Neuronal stem cell (in vitro differentiated cells): Measurements from ENCODE around the gene GALNT12.

Source experiments
- DNase-seq: peaks from one replicate; pipeline ENCODE4 v3.0.0-alpha.2; 2013; ENCODE audit warnings: low spot score
- H2AFZ ChIP-seq: one replicate; pipeline ENCODE4 v1.6.1; 2013; ENCODE audit warnings: mild to moderate bottlenecking, low read length, inconsistent platforms
- H2AK5ac ChIP-seq: 2 replicates; pipeline ENCODE4 v1.6.1; 2013; ENCODE audit warnings: low read depth, mild to moderate bottlenecking, inconsistent platforms, low read length, moderate library complexity, mixed read lengths
- H2BK120ac ChIP-seq: 2 replicates; pipeline ENCODE4 v1.6.1; 2013; ENCODE audit warnings: low read depth, mild to moderate bottlenecking, inconsistent platforms, low read length, moderate library complexity, mixed read lengths
- H2BK12ac ChIP-seq: one replicate; pipeline ENCODE4 v1.6.1; 2013; ENCODE audit warnings: low read length, inconsistent platforms
- H2BK15ac ChIP-seq: 2 replicates; pipeline ENCODE4 v1.6.1; 2013; ENCODE audit warnings: mild to moderate bottlenecking, low read length, inconsistent platforms, mixed read lengths
- H2BK5ac ChIP-seq: one replicate; pipeline ENCODE4 v1.6.1; 2013; ENCODE audit warnings: inconsistent platforms, mild to moderate bottlenecking, low read length, moderate library complexity
- H3K14ac ChIP-seq: one replicate; pipeline ENCODE4 v1.6.1; 2013; ENCODE audit warnings: low read length, inconsistent platforms
- H3K18ac ChIP-seq: 2 replicates; pipeline ENCODE4 v1.6.1; 2013; ENCODE audit warnings: low read length, inconsistent platforms
- H3K23ac ChIP-seq: 2 replicates; pipeline ENCODE4 v1.6.1; 2013; ENCODE audit warnings: low read depth, mild to moderate bottlenecking, mixed read lengths, low read length, inconsistent platforms; ENCODE audit not compliant: poor library complexity
- H3K27ac ChIP-seq: replicated peaks from 3 replicates; pipeline ENCODE4 v1.5.1; 2013; ENCODE audit warnings: low read length, inconsistent platforms
- H3K27me3 ChIP-seq, 3 experiments: 2 replicates each; pipeline ENCODE4 v1.6.1; 2013; ENCODE audit warnings: low read length in 3 of 3, mild to moderate bottlenecking in 2 of 3, inconsistent platforms in 1 of 3, low read depth in 1 of 3, mixed read lengths in 1 of 3, moderate library complexity in 1 of 3; ENCODE audit not compliant: control insufficient read depth in 3 of 3, insufficient read depth in 3 of 3
- H3K36me3 ChIP-seq, 2 donors: replicated peaks in 1 of 2; 2 replicates each; pipeline ENCODE4 v1.6.1; 2013; ENCODE audit warnings: low read length in 2 of 2; ENCODE audit not compliant: control insufficient read depth in 2 of 2, insufficient read depth in 2 of 2
- H3K4ac ChIP-seq: 2 replicates; pipeline ENCODE4 v1.6.1; 2013; ENCODE audit warnings: inconsistent platforms, mild to moderate bottlenecking, low read length, moderate library complexity
- H3K4me1 ChIP-seq, 2 donors: 1 replicate in 1 of 2; 2 replicates in 1 of 2; pipeline ENCODE4 v1.6.1; 2013; ENCODE audit warnings: low read length in 2 of 2, low read depth in 1 of 2; ENCODE audit not compliant: control insufficient read depth in 2 of 2, insufficient read depth in 1 of 2
- H3K4me2 ChIP-seq: one replicate; pipeline ENCODE4 v1.6.1; 2013; ENCODE audit warnings: mild to moderate bottlenecking, low read length, inconsistent platforms; ENCODE audit not compliant: insufficient read depth, poor library complexity, severe bottlenecking
- H3K4me3 ChIP-seq, 2 donors: 2 replicates each; pipeline ENCODE4 v1.5.1; 2013; ENCODE audit warnings: low read length in 2 of 2, mild to moderate bottlenecking in 2 of 2, inconsistent platforms in 1 of 2, moderate library complexity in 1 of 2
- H3K79me1 ChIP-seq: one replicate; pipeline ENCODE4 v1.6.1; 2013; ENCODE audit warnings: low read depth, mild to moderate bottlenecking, inconsistent platforms, low read length, moderate library complexity
- H3K9ac ChIP-seq: one replicate; pipeline ENCODE4 v1.6.1; 2013; ENCODE audit warnings: mild to moderate bottlenecking, low read depth, low read length, inconsistent platforms; ENCODE audit not compliant: poor library complexity
- H3K9me3 ChIP-seq, 2 donors: replicated peaks in 1 of 2; 2 replicates each; pipeline versions ENCODE3 to v1.6.1; 2013; ENCODE audit warnings: low read length in 2 of 2, mild to moderate bottlenecking in 2 of 2, inconsistent platforms in 1 of 2, low read depth in 1 of 2, mixed read lengths in 1 of 2, moderate library complexity in 1 of 2; ENCODE audit not compliant: control insufficient read depth in 2 of 2, insufficient read depth in 1 of 2
- H4K8ac ChIP-seq: one replicate; pipeline ENCODE4 v1.6.1; 2013; ENCODE audit warnings: low read depth, mild to moderate bottlenecking, inconsistent platforms, low read length, moderate library complexity
- H4K91ac ChIP-seq: one replicate; pipeline ENCODE4 v1.6.1; 2013; ENCODE audit warnings: low read length, low read depth, mild to moderate bottlenecking, inconsistent platforms; ENCODE audit not compliant: poor library complexity
- WGBS, 2 donors: extraction: QIAGEN DNeasy Blood & Tissue Kit; methylation state at CpG; one replicate each; pipeline ENCODE4 v1.1.7; 2013; ENCODE audit warnings: missing lambda C conversion rate in 2 of 2, mixed read lengths in 1 of 2; ENCODE audit not compliant: insufficient read length in 2 of 2, insufficient replicate concordance in 1 of 2; ENCODE audit errors: extremely low coverage in 2 of 2; 5-methylcytosine and 5-hydroxymethylcytosine counted together

Gene GALNT12

GRCh38 chr9:98869866-98870265, 62.4 kb downstream of the GALNT12 start:
- no peak overlapping the region for H3K18ac ChIP-seq
- H2BK12ac ChIP-seq: no peak overlapping the region
- H2BK5ac ChIP-seq: no peak overlapping the region
- no peaks in the 10 kb centered on the region for H3K36me3 ChIP-seq
- no peak overlapping the region for H3K14ac ChIP-seq
- no peak overlapping the region for H2BK120ac ChIP-seq
- no peak overlapping the region for H3K9ac ChIP-seq
- no peak overlapping the region for H3K4me3 ChIP-seq
- no peak overlapping the region for H2BK15ac ChIP-seq
- no peak overlapping the region for H3K4ac ChIP-seq
- H3K4me2 ChIP-seq: no peak overlapping the region
- H4K8ac ChIP-seq: no peak overlapping the region
- no peak overlapping the region for H2AK5ac ChIP-seq
- peaks cover 0 to 3% (median 0%) of the 10 kb centered on the region in 3 experiments for H3K27me3 ChIP-seq
- no peak overlapping the region for H2AFZ ChIP-seq
- no peaks in the 10 kb centered on the region for H3K79me1 ChIP-seq
- no peak overlapping the region for H4K91ac ChIP-seq
- no peaks in the 10 kb centered on the region for H3K4me1 ChIP-seq
- no CpG with 5 or more reads among the region's 3 CpGs for WGBS, 2 donors
- H3K23ac ChIP-seq: no peak overlapping the region
- no peak overlapping the region for H3K27ac ChIP-seq
- no peak for DNase-seq
- H3K9me3 ChIP-seq: no peaks in the 10 kb centered on the region

- Histone ChIP-seq H2BK15ac (no peak overlapping the region), H3K4me2 (no peak overlapping the region), H3K4me1 (no peaks in the 10 kb centered on the region), H3K79me1 (no peaks in the 10 kb centered on the region), H3K27me3 (no peaks in the 10 kb centered on the region), H2BK120ac (no peak overlapping the region), H2BK5ac (no peak overlapping the region), H3K9me3 (no peaks in the 10 kb centered on the region), H3K36me3 (no peaks in the 10 kb centered on the region), H3K9ac (no peak overlapping the region), H3K14ac (no peak overlapping the region), H2AFZ (no peak overlapping the region), H2AK5ac (no peak overlapping the region), H3K4ac (no peak overlapping the region), H4K91ac (no peak overlapping the region), H3K23ac (no peak overlapping the region), H3K18ac (no peak overlapping the region), H3K27ac (no peak overlapping the region), H2BK12ac (no peak overlapping the region), H3K4me3 (no peak overlapping the region), H4K8ac (no peak overlapping the region)
- no peak for DNase-seq
- no CpG with 5 or more reads among the region's 5 CpGs for WGBS, 2 donors
These were observed 63.5 kb downstream of the GALNT12 start for GRCh38 chr9:98870782-98871557.

GRCh38 chr9:98871558-98872065, 64.1 kb downstream of the GALNT12 start:
- no CpG with 5 or more reads among the region's 9 CpGs for WGBS, 2 donors

DNA sequence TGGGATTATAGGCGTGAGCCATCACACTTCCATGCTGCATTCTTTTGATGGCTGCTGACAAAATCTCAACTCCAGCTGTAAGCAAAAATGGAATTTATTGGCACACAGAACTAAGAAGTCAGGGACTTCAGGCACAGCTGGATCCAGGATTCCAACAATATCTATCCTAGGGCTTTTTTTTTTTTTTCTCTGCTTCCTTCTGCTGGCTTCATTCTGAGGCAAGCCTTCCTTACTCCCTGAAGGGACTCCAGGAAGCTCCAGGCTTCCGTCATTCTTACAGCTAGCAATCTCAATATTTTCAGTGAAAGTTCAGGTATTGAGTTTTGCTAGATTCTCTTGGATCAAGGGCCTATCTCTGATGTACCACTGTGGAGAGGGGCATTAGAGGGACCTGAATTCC, 66.1 kb downstream of the GALNT12 start:
- Histone ChIP-seq H3K14ac (no peak overlapping the region), H3K4me2 (no peak overlapping the region), H2BK15ac (no peak overlapping the region), H3K4me1 (no peaks in the 10 kb centered on the region), H2BK12ac (no peak overlapping the region), H3K4ac (no peak overlapping the region), H3K9ac (no peak overlapping the region), H3K23ac (no peak overlapping the region), H2BK5ac (no peak overlapping the region), H3K18ac (no peak overlapping the region), H3K27ac (no peak overlapping the region), H3K79me1 (no peaks in the 10 kb centered on the region), H2AK5ac (no peak overlapping the region), H3K4me3 (no peak overlapping the region), H3K27me3 (no peaks in the 10 kb centered on the region), H4K91ac (no peak overlapping the region), H2AFZ (no peak overlapping the region), H2BK120ac (no peak overlapping the region), H4K8ac (no peak overlapping the region), H3K9me3 (no peaks in the 10 kb centered on the region), H3K36me3 (no peaks in the 10 kb centered on the region)
- WGBS, 2 donors: no CpG with 5 or more reads among the region's 2 CpGs
- DNase-seq: no peak

More at GRCh38 chr9:98871558-98872065, 64.1 kb downstream of the GALNT12 start:
- peak overlapping the region; percentile 11 for H3K23ac ChIP-seq
- no peaks in the 10 kb centered on the region for H3K36me3 ChIP-seq
- no peak overlapping the region for H2AK5ac ChIP-seq
- no peaks in the 10 kb centered on the region for H3K9me3 ChIP-seq
- H2BK12ac ChIP-seq: no peak overlapping the region
- no peak overlapping the region for H3K9ac ChIP-seq
- no peak overlapping the region for H4K91ac ChIP-seq
- no peak overlapping the region for H2AFZ ChIP-seq
- no peak for DNase-seq
- peak overlapping the region; percentile 46 for H3K18ac ChIP-seq
- no peak overlapping the region for H2BK15ac ChIP-seq
- H2BK120ac ChIP-seq: no peak overlapping the region
- H3K4me3 ChIP-seq: no peak overlapping the region
- H3K27me3 ChIP-seq: no peaks in the 10 kb centered on the region
- H3K14ac ChIP-seq: no peak overlapping the region
- H2BK5ac ChIP-seq: no peak overlapping the region
- no peaks in the 10 kb centered on the region for H3K79me1 ChIP-seq
- no peaks in the 10 kb centered on the region for H3K4me1 ChIP-seq
- no peak overlapping the region for H4K8ac ChIP-seq
- no peak overlapping the region for H3K4me2 ChIP-seq
- H3K27ac ChIP-seq: no peak overlapping the region
- no peak overlapping the region for H3K4ac ChIP-seq
